GM18520 (cell line): ENCODE measurements around the gene LTBP1.

ENCODE experiments used
- ATAC-seq: cut with Tn5 transposase; IDR thresholded peaks from one replicate; pipeline ENCODE4 v1.9.1; 2021; ENCODE audit not compliant: unreplicated experiment

Gene LTBP1

GRCh38 chr2:33071591-33071990 is 124.8 kb downstream of the LTBP1 start:
- no peak for ATAC-seq

- ATAC-seq: no peak
Observed at GRCh38 chr2:33072614-33073013, 125.9 kb downstream of the LTBP1 start.

GRCh38 chr2:33073018-33073417 is 126.3 kb downstream of the LTBP1 start:
- no peak for ATAC-seq

- ATAC-seq: no peak
Observed at GRCh38 chr2:33074197-33074596, 127.4 kb downstream of the LTBP1 start.

GRCh38 chr2:33077311-33077710 is 130.6 kb downstream of the LTBP1 start:
- ATAC-seq: no peak

- ATAC-seq: peak; percentile 53
Observed at GRCh38 chr2:33077844-33078243, 131.1 kb downstream of the LTBP1 start.

GRCh38 chr2:33081691-33082090 is 134.9 kb downstream of the LTBP1 start:
- ATAC-seq: no peak

GRCh38 chr2:33083699-33084387 is 137.1 kb downstream of the LTBP1 start:
- ATAC-seq: no peak

- ATAC-seq: no peak
Observed at GRCh38 chr2:33084433-33084832, 137.7 kb downstream of the LTBP1 start.

- ATAC-seq: no peak
Observed at GRCh38 chr2:33085646-33086045, 138.9 kb downstream of the LTBP1 start.

- ATAC-seq: no peak
Observed at GRCh38 chr2:33086400-33087015, 139.8 kb downstream of the LTBP1 start.

- ATAC-seq: no peak
Observed at GRCh38 chr2:33090553-33091134, 143.9 kb downstream of the LTBP1 start.

GRCh38 chr2:33091541-33092123 is 144.9 kb downstream of the LTBP1 start:
- no peak for ATAC-seq

- no peak for ATAC-seq
Observed at GRCh38 chr2:33093283-33093993, 146.7 kb downstream of the LTBP1 start.

- ATAC-seq: no peak
Observed at GRCh38 chr2:33094303-33094702, 147.6 kb downstream of the LTBP1 start.

GRCh38 chr2:33099989-33100388 is 153.2 kb downstream of the LTBP1 start:
- no peak for ATAC-seq

GRCh38 chr2:33100921-33101320 is 154.2 kb downstream of the LTBP1 start:
- no peak for ATAC-seq

- no peak for ATAC-seq
Observed at GRCh38 chr2:33104052-33104623, 157.4 kb downstream of the LTBP1 start.

- ATAC-seq: no peak
Observed at GRCh38 chr2:33104726-33105125, 158.0 kb downstream of the LTBP1 start.

GRCh38 chr2:33106115-33106514 is 159.4 kb downstream of the LTBP1 start:
- ATAC-seq: no peak
